HG02970 (cell line): ENCODE data around the gene EPHB3.

Experiments used
- ATAC-seq: cut with Tn5 transposase; IDR thresholded peaks from one replicate; pipeline ENCODE4 v1.9.1; 2021; ENCODE audit warnings: mild to moderate bottlenecking, moderate library complexity, moderate number of reproducible peaks; ENCODE audit not compliant: unreplicated experiment, low FRiP score

The EPHB3 gene

GRCh38 chr3:184561061-184561912 lies at the start of gene EPHB3:
EPHB3 (plus strand) TSS chr3:184561785; CDS start chr3:184562236, 451 bp downstream.
- ATAC-seq: peak; percentile 74

GRCh38 chr3:184512621-184513020 lies 49.0 kb upstream of the EPHB3 start:
- no peak for ATAC-seq

- peak; percentile 71 for ATAC-seq
Observed at GRCh38 chr3:184513276-184514170, 48.1 kb upstream of the EPHB3 start.

- ATAC-seq: no peak
Observed at GRCh38 chr3:184514171-184514490, 47.5 kb upstream of the EPHB3 start.

- ATAC-seq: no peak
Observed at GRCh38 chr3:184523825-184524615, 37.6 kb upstream of the EPHB3 start.

- ATAC-seq: no peak
Observed at GRCh38 chr3:184524981-184525336, 36.6 kb upstream of the EPHB3 start.

- ATAC-seq: no peak
Observed at GRCh38 chr3:184525337-184526087, 36.1 kb upstream of the EPHB3 start.

- no peak for ATAC-seq
Observed at GRCh38 chr3:184526088-184526433, 35.5 kb upstream of the EPHB3 start.

GRCh38 chr3:184531626-184532280 lies 29.8 kb upstream of the EPHB3 start:
- no peak for ATAC-seq

GRCh38 chr3:184532940-184533732 lies 28.4 kb upstream of the EPHB3 start:
- ATAC-seq: no peak

- no peak for ATAC-seq
Observed at GRCh38 chr3:184537885-184538665, 23.5 kb upstream of the EPHB3 start.

- no peak for ATAC-seq
Observed at GRCh38 chr3:184538666-184539431, 22.7 kb upstream of the EPHB3 start.

- no peak for ATAC-seq
Observed at GRCh38 chr3:184539801-184540435, 21.7 kb upstream of the EPHB3 start.

- no peak for ATAC-seq
Observed at GRCh38 chr3:184540777-184541681, 20.6 kb upstream of the EPHB3 start.

GRCh38 chr3:184541886-184542562 lies 19.6 kb upstream of the EPHB3 start:
- ATAC-seq: no peak
